HG02981 (cell line): ENCODE results near the gene IL22.
A peak's percentile ranks its signal among the peaks of the same experiment; 100 is the strongest.

Experiments used
- ATAC-seq: cut with Tn5 transposase; IDR thresholded peaks from one replicate; pipeline ENCODE4 v1.9.1; 2021; ENCODE audit warnings: mild to moderate bottlenecking, moderate library complexity; ENCODE audit not compliant: unreplicated experiment

The IL22 gene

DNA sequence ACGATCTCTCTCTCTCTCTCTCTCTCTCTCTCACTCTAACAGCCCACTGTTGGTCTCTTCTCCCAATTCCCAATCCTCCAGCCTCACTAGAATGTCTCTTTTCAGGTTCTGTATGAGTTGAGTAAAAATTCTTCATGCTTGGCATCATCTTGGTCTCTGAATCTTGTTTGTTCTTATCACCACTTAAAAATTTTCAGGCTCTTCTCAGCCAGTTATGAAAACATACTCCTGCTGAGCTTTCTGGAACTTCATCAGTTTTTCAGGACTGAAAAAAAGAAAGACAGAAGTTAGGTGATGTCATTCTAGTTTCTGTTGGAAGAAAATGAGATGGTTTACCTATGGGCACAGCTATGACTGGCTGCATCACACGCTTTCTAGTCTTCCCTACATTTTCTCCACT, 11.5 kb upstream of the IL22 start:
- no peak for ATAC-seq

DNA sequence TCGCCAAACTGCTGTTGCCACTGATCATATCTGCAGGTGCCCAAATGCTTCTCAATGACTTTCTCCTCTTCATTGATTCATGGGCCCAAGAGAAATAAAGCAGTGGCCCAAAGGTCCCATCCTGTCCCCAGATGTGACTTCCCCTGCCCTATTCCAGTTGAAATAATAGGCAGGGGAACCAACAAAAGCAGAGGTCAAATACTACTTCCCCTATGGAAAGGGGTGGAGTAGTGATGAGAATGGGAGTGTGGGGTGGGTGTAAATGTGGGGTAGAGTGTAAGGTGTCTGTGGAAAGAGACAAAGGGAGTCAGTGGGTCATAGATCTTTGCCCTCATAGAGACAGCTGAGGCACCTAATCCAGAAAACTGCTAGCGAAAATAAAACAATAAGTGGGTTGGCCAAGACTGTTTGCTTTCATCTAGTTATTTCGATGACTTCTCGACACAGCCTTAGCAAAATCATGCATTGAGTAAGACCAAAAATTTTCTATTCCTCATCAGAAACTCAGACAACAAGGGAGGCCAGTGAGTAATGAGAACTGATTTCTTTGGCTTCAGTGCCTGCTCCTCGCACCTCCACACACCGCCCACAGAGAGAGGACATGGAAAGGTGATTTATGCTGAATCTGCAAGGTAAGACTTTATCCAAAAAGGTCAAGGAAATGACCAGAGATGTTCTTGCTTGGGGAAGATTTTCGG, 10.9 kb upstream of the IL22 start:
- no peak for ATAC-seq

DNA sequence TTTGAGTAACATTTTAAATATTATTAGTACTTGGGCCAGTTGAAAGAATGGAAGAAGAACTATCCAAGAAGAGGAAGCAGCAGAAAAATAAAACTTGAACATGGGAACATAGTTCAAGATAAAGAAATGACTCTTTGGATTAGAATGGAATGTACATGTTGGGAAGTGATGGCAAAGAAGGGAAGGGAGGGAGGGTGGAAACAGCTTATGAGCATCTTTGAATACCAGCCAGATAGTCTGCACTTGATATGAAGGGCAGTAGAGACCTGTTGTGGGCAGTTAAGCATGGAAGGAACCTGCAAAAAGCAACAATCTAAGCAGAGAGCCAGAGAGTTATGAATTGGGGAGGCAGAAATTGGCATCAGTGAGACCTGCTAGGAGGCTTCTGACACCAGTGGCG, 10.0 kb upstream of the IL22 start:
- ATAC-seq, result no peak

DNA sequence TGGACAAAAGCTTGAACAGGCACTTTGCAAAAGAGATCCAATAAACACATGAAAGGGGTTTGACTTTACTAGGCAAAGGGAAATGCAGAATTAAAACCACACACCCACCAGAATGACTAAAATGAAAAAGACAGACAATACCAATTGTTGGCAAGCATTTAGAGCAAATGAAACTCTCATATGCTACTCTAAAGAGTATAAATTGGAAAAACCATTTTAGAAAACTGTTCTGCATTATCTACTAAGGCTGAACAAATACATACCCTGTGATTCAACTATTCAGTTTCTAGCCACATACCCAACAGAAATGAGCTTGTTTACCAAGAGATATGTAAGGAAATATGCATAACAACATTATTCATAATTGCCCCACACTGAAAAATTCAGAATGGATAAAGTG, 8.5 kb upstream of the IL22 start:
- ATAC-seq, result no peak

DNA sequence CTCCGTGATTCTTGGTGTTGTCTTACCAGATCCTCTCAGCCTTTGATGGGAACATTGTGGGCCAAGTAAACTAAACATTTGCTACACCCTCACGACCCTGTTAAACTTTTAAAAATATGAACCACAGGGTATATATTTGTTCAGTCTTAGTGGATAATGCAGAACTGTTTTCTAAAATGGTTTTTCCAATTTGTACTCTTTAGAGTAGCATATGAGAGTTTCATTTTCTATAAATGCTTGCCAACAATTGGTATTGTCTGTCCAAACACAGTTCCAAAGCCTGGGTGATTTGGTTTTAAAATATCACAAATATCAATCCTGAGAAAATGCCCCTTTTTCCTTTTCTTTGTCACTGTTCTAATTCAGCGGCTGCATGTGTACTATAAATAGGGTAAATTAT, 6.7 kb upstream of the IL22 start:
- no peak for ATAC-seq

DNA sequence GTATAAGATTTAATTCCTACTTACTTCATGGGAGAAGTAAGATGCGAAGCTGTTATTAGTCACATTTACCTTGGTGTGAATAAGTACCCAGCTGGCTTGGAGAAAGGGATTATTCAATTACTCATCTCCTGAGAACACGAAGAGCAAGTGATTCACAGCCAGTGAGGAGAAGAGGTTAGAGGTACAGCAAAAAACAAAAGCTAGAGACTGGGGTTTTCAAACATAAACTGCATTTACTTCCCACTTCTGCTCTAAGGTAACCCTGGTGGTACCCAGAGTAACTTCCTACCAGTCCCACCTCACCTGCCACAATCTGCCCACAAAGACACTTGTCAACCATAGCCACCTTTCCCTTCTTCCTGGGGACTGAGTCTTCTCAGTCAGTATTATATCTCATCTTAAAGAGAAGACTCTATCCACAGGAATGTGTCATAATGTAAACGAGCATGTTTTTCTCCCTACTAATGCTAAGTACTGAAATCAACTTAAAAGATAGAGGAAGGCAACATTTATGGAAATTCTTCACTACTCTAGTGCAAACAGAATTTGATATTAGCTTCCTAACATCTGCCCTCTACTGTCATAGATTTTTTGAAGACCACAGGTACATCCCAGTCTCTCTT, 6.0 kb upstream of the IL22 start:
- no peak for ATAC-seq

DNA sequence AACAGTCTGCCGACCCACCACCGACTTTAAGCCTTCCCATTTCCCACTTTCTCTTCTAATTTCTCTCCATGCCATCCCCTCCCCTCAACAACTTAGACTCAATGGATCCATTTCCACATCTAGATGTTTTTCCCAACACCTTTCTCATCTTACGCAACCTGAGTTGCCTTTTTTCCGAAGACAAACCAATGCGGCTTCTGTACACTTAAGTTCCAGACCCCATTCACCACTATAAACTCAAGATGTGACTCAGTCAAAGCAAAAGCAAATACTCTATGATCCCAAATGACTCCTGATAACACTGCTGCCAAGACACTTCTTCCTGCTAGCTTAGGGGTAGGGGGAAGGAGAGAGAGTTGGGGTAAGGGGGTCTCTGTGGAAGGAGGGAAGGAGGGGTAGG, 1.3 kb downstream of the IL22 start:
- ATAC-seq, result no peak

DNA sequence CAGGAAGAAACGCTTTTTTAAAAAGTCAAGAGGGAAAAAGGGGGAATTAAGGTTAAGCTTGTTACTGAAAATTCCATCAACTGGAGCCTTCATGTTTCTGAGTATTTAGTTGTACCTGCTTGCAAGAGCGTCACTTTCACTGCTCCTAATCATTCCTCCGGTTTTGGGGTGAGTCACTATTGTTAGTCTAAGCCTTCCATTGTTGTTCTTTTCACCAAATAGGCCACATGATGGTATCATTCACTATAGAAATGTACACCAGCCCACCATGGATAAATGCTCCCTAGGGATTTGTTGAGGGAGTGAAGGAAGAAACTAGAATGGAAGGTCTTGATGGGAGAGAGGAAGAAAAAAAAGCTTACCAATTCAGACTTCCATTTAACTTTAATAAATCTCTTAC, 3.0 kb downstream of the IL22 start:
- no peak for ATAC-seq

DNA sequence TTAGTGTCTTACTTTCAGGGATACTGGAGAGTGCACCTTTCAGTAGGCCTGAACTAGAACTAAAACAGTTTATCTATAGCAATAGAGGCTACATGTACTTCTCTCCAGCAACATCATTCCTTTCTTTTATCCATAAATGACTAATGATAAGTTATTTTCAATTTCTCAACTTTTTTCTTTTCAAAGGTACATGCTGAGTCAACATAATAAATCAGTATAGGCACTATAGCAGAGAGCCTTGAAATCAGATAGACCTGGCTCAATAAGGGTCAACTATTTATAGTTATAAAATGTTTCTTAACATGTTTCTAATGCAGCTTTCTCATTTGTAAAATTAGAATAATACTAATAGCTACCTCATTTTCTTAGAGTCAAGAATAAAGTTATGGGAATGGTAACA, 5.6 kb downstream of the IL22 start:
- ATAC-seq, result no peak

DNA sequence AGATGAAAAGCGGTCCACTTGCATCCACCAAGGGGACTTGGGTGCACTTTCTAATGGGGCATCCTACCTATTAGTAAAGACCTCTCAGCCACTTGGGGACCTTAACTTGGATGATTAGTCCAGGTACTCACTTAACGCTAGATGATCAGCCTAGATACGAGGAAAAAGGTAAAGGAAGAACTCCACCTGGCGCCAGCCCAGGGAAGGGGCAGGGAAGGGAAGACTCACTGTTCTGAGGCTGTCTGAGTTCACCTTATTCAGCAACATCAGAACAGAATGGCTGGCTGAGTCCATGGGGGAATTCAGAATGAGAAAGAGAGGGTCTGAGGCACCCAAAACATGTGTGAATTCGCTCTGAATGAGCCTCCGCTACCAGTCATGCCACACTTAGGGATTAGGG, 7.1 kb downstream of the IL22 start:
- no peak for ATAC-seq

DNA sequence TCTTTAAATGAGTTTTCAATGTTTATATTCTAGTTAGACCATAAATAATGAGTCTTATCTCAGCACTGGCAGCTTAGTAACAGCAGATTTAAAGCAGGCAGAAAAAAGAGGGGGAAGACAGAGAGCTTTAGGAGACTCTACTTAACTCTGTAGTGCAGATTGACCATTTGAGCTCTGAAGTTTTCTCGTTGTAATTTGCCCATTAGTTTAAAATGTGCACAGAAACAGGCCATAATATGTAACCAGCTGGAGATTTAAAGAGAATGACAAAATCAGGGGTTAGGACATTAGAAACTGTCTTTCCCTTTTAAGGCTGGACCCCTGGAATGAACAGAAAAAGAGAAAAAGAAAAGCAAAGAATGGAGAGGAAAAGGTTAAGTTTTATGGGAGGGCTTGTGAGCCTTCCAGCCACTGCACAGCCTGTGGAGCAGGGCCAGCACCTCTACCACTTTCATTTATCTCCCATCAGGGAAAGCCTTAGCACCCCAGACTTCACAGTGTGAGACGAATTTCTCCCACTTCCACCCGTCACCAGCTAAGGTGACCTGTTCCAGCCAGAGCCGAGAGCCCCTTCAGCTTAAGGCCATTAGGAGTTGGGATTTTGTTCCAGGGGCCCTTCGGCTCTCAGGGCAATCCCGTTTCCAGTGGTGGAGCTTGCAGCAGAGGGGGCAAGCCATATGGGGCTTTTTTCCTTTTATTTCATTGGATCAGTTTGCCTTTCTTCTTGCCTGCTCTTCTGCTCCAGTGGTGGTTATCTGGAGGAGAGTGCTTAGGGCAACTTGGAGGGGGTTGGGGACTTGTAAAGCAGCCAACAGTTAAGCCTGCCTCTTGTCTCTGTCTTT, 8.0 kb downstream of the IL22 start:
- no peak for ATAC-seq

DNA sequence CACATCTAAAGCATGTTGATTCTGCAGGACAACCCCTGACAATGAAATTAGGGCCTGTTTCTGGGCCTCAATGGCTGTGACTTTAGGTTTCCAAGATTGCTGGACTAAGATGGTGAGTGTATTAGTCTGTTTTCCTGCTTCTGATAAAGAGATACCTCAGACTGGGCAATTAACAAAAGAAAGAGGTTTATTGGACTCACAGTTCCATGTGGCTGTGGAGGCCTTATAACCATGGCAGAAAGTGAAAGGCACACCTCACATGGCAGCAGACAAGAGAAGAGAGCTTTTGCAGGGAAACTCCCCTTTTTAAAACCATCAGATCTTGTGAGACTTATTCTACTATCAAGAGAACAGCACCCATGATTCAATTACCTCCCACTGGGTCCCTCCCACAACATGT, 10.6 kb downstream of the IL22 start:
- ATAC-seq, result no peak

DNA sequence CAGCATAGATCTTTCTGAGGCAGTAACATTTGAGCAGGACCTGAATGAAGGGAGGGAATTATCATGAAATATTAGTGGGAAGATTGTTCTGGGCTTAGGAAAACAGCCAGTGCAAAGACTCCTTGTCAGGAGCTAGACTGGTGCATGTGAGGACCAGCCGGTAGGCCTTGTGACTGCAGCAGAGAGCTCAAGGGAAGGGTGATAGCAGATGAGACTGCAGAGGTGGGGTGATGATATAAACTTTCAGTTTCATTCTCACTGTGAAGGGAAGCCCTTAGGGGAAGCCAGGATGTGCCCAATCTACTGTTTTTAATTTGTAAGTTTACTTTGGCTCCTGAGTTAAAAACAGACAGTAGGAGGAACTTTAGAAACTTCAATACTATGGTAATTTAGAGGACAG, 12.4 kb downstream of the IL22 start:
- peak; percentile 98 for ATAC-seq

DNA sequence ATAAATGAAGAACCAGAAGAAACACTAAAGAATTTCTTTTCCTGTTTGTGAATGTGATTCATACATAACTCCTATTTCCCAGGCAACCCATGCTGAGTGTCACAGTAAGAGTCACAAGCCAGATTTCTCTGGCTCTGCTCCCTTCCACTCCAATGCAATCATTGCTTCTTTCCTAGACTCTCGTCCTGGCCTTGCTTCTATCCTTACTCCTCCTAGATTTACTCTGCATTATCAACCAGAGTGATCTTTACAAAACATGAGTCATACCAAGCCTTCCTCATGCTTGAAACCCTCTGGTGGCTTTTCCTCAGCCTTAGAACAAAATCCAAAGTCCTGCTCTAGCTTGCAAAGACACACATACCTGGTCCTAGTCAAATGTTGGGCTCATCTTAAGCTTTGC, 13.3 kb downstream of the IL22 start:
- no peak for ATAC-seq

DNA sequence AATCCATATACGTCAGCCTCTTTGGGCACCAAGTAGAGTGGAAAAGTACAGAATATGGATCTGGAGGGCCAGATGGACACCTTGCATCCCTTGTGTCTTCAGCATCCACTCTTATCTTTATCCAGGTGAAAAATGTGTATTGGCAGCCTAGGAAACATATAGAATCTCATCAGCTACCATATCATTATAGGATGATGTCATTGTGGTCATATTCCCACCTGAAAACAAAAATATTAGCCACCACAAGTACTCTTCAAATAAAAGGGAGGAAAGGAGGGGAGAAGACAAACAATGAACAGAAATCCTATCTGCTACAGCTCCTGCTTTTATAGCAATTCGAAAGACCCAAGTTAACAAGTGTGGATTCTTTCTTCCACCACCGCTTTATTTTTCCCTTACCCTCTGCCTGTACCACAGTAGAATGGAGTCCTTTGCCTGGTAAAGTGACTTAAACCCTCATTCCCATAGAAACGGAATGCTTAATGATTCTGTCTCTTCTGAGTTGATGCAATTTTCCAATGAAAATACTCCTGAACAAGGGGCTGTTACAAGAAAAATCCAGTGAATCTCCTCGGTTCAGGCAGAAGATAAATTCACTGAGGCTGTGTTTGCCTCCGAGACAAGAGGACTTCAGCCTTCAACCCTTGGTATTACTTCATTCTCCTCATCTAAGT, 14.0 kb downstream of the IL22 start:
- no peak for ATAC-seq

DNA sequence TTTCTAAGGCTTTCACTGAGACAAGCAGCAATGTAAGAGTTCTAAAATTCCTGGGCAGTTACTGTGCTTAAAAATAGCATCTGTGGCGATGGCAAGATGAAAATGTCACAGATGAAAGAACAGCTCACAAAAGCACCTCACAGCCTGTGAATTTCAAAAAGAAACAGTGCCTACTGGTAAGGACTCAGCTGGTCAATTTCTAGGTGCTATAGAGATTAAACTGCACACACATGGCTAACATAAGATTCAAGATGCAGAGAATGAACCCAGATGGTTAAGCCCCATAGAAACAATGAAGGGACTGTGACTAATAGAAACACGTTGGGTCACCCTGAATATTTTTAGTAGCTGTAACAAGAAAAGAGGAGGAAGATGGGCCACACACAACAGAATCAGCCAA, 15.8 kb downstream of the IL22 start:
- no peak for ATAC-seq

DNA sequence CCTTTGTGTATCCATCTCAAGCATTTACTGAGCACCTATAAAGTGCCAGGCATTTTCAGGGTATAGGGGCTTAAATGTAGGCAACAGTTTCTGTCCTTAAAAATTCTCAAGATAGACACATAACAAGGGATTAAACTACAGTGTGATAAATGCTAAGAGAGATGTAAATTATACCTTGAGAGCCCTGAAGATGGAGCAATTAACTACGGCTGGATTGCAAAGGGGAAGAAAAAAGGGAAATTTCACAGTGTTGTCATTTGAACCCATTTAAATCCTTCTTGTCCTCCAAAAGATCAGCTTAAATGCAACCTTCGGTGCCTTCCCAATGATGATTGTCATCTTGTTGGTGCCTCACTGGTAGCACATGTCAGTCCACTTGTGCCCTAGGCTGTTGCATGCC, 16.3 kb downstream of the IL22 start:
- no peak for ATAC-seq

DNA sequence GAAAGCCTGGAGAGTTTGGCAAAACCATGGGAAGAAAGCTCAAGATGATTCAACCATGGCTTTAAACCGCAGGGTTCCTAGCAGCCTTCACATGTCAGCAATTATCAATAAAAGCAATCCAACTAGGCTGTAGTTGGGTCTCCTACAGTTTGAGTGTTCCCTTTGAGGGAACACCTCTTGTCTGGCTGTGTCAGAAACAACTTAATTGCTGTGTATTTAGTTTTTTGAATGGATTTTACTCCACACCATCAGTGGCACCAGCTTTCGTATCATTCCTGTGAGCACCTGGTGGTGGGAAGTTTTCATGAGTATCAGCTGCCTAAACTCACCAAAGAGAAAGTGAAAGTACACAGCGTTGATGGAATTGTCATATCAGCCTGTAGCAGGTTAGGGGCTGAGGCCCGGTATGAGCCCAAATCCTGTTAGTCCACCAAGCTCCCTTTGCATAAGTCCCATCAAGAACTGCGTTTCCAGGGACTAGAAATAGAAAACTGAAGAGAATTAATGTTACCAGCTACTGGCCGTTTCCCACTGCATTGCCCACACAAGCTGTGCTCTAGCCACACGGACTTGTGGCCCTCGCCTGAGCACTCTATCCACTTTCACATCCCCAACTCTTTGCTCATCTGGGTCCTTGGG, 16.9 kb downstream of the IL22 start:
- peak; percentile 47 for ATAC-seq

DNA sequence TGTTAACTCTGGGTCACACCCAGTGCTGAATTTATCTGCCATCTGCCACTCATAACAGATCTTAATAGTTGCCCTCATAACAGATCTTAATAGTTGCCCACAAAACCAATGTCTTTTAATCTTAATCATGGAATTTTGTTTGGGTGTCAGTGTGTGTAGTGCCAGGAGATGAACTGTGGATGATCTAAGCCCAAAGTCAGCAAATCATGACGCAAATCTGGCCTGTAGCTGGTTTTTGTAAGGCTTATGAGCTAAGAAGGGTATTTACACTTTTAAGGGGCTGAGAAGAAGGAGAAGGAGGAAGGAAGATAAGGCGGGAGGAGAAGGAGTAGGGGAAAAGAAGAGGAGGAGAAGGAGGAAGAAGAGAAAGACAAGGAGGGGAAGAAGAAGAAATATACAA, 17.8 kb downstream of the IL22 start:
- ATAC-seq, result no peak

DNA sequence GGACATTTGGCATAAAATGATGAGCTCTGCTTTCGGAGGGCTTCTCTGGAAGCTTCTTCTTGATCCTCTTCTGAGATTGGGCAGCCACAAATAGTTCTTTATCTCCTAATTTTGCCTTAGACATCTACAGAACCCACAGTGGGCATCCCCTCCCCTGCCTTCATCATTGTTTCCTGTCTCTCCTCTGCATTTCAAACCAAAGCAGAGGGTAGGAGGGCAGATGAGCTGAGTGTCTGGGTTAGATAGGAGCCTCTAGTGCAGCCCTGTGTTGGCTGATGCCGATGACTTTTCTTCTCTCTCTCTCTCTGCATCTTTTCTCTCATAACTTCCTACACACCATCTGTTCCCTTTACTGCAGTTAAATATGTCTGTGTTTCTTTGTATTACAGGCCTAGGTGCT, 19.3 kb downstream of the IL22 start:
- no peak for ATAC-seq

DNA sequence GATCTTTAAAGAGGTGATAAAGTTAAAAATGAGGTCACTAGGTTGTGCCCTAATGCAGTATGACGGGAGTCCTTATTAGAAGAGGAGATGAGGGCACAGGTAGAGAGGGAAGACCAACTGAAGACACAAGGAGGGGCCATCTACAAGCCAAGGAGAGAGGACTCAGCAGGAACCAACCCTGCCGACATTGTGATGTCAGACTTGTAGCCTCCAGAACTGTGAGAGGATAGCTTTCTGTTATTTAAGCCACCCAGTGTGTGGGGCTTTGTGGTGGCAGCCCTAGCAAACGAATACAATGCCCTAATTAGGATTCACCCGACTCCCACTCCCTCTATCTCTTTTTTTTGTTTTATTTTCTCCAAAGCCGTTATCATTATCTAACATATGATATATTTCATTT, 19.9 kb downstream of the IL22 start:
- ATAC-seq, result no peak
